Testis (tissue), 3 donors: ENCODE data around the gene RFC1. TPM values are rescaled to one million over a fixed set of nuclear protein-coding genes. Genes with fewer than 3 reads are reported as not detected.

Source experiments
- DNase-seq: peaks from one replicate; pipeline ENCODE4 v3.0.0-alpha.2; 2019
- H3K27ac ChIP-seq, 2 donors: fragments of 200-600 bp; sonication (generic); one replicate each; pipeline ENCODE4 v1.5.1; 2019
- H3K27me3 ChIP-seq: fragments of 200-600 bp; sonication (generic); one replicate; pipeline ENCODE4 v1.5.1; 2019
- H3K36me3 ChIP-seq: fragments of 200-600 bp; sonication (generic); one replicate; pipeline ENCODE4 v1.5.1; 2017; ENCODE audit warnings: low read depth; ENCODE audit errors: missing control alignments
- H3K4me1 ChIP-seq: fragments of 200-600 bp; sonication (generic); one replicate; pipeline ENCODE4 v1.5.1; 2019
- H3K4me3 ChIP-seq, 2 donors: fragments of 200-600 bp; sonication (generic); one replicate each; pipeline ENCODE4 v1.5.1; 2017 to 2019
- H3K9me3 ChIP-seq: fragments of 200-600 bp; sonication (generic); one replicate; pipeline ENCODE4 v1.5.1; 2017
- CTCF ChIP-seq, 3 experiments: fragments of 450-650 bp in 2 of 3; fragments of 200-600 bp in 1 of 3; sonication (generic) in 1 of 3; IDR thresholded peaks; one replicate each; pipeline ENCODE4 v1.5.1; 2016 to 2019; ENCODE audit warnings: antibody characterized with exemption in 3 of 3, mild to moderate bottlenecking in 2 of 3, moderate library complexity in 1 of 3
- POLR2A ChIP-seq: fragments of 450-650 bp; IDR thresholded peaks from one replicate; pipeline ENCODE4 v1.6.1; 2017; ENCODE audit warnings: antibody characterized with exemption, mild to moderate bottlenecking, moderate library complexity
- WGBS, 2 donors: methylation state at CpG; one replicate each; pipeline ENCODE4 v1.1.5; 2018; 5-methylcytosine and 5-hydroxymethylcytosine counted together
- intact Hi-C: fragments of 100-400 bp; cut with DNase I; formaldehyde crosslinking; loops from one replicate; pipeline ENCODE4 v1.15.1; 2023; ENCODE audit warnings: low total_unique reads
- microRNA-seq, 2 donors: library from miRNA; unstranded; fragments of <30 nt; microRNA quantifications; one replicate each; pipeline ENCODE4, GENCODE V29; 2016; ENCODE audit warnings: borderline number of aligned reads in 2 of 2, borderline replicate concordance in 1 of 2
- polyA plus RNA-seq: library from polyadenylated mRNA; stranded (reverse); fragments of 350-450 nt; fragmentation: Illumina TruSeq; extraction: RNeasy Lipid Tissue Mini Kit (QIAGEN cat#74804); gene quantifications from one replicate; pipeline ENCODE4 v1.2.3, GENCODE V29; 2014; ENCODE audit warnings: low read depth, low replicate concordance; ENCODE audit not compliant: insufficient read depth
- small RNA-seq, 2 donors: library from RNA; depleted of rRNA; stranded (forward); fragments of <200 nt; gene quantifications; one replicate each; pipeline ENCODE3, GENCODE V24; 2016
- total RNA-seq, 2 donors: library from RNA; depleted of rRNA; stranded (reverse); fragments of >200 nt; gene quantifications; one replicate each; pipeline ENCODE4 v1.2.3, GENCODE V29; 2016

The RFC1 gene
- total and polyA plus RNA-seq, 3 donors from 2014 or later: 26.9 to 34.9 (median 29.5) TPM

- Histone ChIP-seq H3K9me3 (no peaks in the 10 kb centered on the region), H3K27ac (no peak overlapping the region), H3K27me3 (no peaks in the 10 kb centered on the region), H3K4me1 (no peaks in the 10 kb centered on the region), H3K4me3 (no peak overlapping the region), H3K36me3 (no peaks in the 10 kb centered on the region)
- intact Hi-C loops: no loop called here
- no peak for DNase-seq
- WGBS, 2 donors: 69 to 70% methylated on average over 2 of the region's 2 CpGs
- TF ChIP-seq CTCF (IDR thresholded peaks at IDR 0.05): no peak
- no peak for TF ChIP-seq POLR2A
Observed at GRCh38 chr4:39255266-39255665, 110.9 kb downstream of the RFC1 start.

GRCh38 chr4:39243462-39243861 lies 122.7 kb downstream of the RFC1 start:
- WGBS, 2 donors: 90 to 95% methylated on average over 3 of the region's 3 CpGs
- Histone ChIP-seq H3K27me3 (no peaks in the 10 kb centered on the region), H3K4me1 (no peaks in the 10 kb centered on the region), H3K36me3 (no peaks in the 10 kb centered on the region), H3K9me3 (no peaks in the 10 kb centered on the region), H3K27ac (no peak overlapping the region), H3K4me3 (no peak overlapping the region)
- no peak for TF ChIP-seq POLR2A
- DNase-seq: no peak
- intact Hi-C loops: no loop called here

Small RNAs within 50 kb of the gene (microRNA-seq; reads per million reads assigned to microRNA genes)
- 0 reads per million in 2 donors for gene MIR5591

Small RNAs within 50 kb of the gene (small RNA-seq; reads per million reads assigned to genes)
- gene MIR5591 (0 reads per million in 2 donors), gene RNU6-32P (0 reads per million in 2 donors), gene RNU6-887P (0 reads per million in 2 donors)

Other genes starting within 250 kb of the RFC1 start
- 10 to 100 TPM; 49.3 to 56.5 TPM for gene WDR19, start 183.8 kb downstream of the RFC1 start, total RNA-seq
- 44.6 TPM for gene WDR19, start 183.8 kb downstream of the RFC1 start, polyA plus RNA-seq
- 1 to 10 TPM; 1.1 to 1.4 TPM for gene KLB, start 40.6 kb upstream of the RFC1 start, total RNA-seq
- 6.6 TPM for gene KLB, start 40.6 kb upstream of the RFC1 start, polyA plus RNA-seq
- 1,000 to 10,000 TPM in 1 of 2 donors, 100 to 1,000 TPM in 1; 755 to 1,313 TPM for gene RPL9, start 92.6 kb upstream of the RFC1 start, total RNA-seq
- gene RPL9, start 92.6 kb upstream of the RFC1 start, polyA plus RNA-seq: 1,315 TPM
- gene LIAS, start 92.7 kb upstream of the RFC1 start, total RNA-seq: 10 to 100 TPM; 24.0 to 31.1 TPM
- gene LIAS, start 92.7 kb upstream of the RFC1 start, polyA plus RNA-seq: 59.0 TPM
- 10 to 100 TPM; 11.3 to 21.4 TPM for gene UGDH, start 161.1 kb upstream of the RFC1 start, total RNA-seq
- 8.1 TPM for gene UGDH, start 161.1 kb upstream of the RFC1 start, polyA plus RNA-seq